HepG2 (cell line): ENCODE results near the gene IRGQ. TPM values are rescaled to one million over a fixed set of nuclear protein-coding genes. Genes with fewer than 3 reads are reported as not detected.

Experiments used
- ATAC-seq: fragments of 200-7000 bp; cut with Tn5 transposase; 3 replicates; pipeline ENCODE4 v1.9.1; 2020; ENCODE audit warnings: mild to moderate bottlenecking, moderate library complexity
- BruUV-seq: library from RNA; stranded (reverse); fragments of 400-500 nt; replicated peaks from 2 replicates; lab custom pipeline; 2021; lab: Mats Ljungman, UMichigan
- CTCF ChIA-PET: fragments of 300-600 bp; formaldehyde crosslinking; extraction: SDS; loops from one replicate; lab custom pipeline; 2021; ENCODE audit warnings: low total read pairs, inconsistent platforms, low intra/inter-chr PET ratio; lab: Yijun Ruan, JAX
- POLR2A ChIA-PET: fragments of 350-600 bp; sonication (Branson Sonifier 250); formaldehyde crosslinking; loops from one replicate; lab custom pipeline; 2020; ENCODE audit warnings: antibody characterized with exemption, inconsistent platforms; lab: Yijun Ruan, JAX
- DNase-seq: peaks from one replicate; pipeline ENCODE4 v3.0.0-alpha.2; 2015; ENCODE audit warnings: low spot score
- FAIRE-seq: peaks from 3 replicates; lab custom pipeline; 2011; peaks lifted over from hg19 to GRCh38; lab: Jason Lieb, UNC
- H2AFZ ChIP-seq: one replicate; pipeline ENCODE4 v1.6.1; 2011; ENCODE audit warnings: low read length, inconsistent platforms
- H3K27ac ChIP-seq: fragments of 300-600 bp; 3 replicates; pipeline ENCODE4 v1.8.0; 2011; ENCODE audit warnings: mixed run types, mild to moderate bottlenecking, mixed read lengths, low read length, inconsistent platforms; ENCODE audit not compliant: insufficient read depth; ENCODE audit errors: extremely low read length
- H3K27me3 ChIP-seq, 2 experiments: fragments of 200-600 bp in 1 of 2; 2 replicates in 1 of 2; 3 replicates in 1 of 2; pipeline versions ENCODE4 v1.6.0 to v1.8.0; 2011; ENCODE audit warnings: low read length in 2 of 2, mild to moderate bottlenecking in 2 of 2, moderate library complexity in 2 of 2, inconsistent platforms in 1 of 2; ENCODE audit not compliant: insufficient read depth in 2 of 2, control insufficient read depth in 1 of 2
- H3K36me3 ChIP-seq, 2 experiments: fragments of 200-600 bp in 1 of 2; replicated peaks in 1 of 2; 2 replicates in 1 of 2; 3 replicates in 1 of 2; pipeline versions ENCODE4 v1.5.1 to v1.8.0; 2011; ENCODE audit warnings: low read length in 2 of 2, inconsistent platforms in 1 of 2; ENCODE audit not compliant: insufficient read depth in 2 of 2, control insufficient read depth in 1 of 2
- H3K4me1 ChIP-seq: 2 replicates; pipeline ENCODE4 v1.5.1; 2012; ENCODE audit warnings: low read length, inconsistent platforms; ENCODE audit not compliant: insufficient read depth
- H3K4me2 ChIP-seq: 2 replicates; pipeline ENCODE4 v1.6.0; 2011; ENCODE audit warnings: low read depth, low read length, inconsistent platforms
- H3K4me3 ChIP-seq, 3 experiments: fragments of 200-600 bp in 1 of 3; sonication (generic), shearing (Covaris generic) in 1 of 3; replicated peaks in 1 of 3; 2 replicates each; pipeline ENCODE4 v1.5.1; 2011 to 2016; ENCODE audit warnings: low read length in 3 of 3, inconsistent platforms in 2 of 3, low read depth in 2 of 3, mild to moderate bottlenecking in 2 of 3, control low read depth in 1 of 3, mixed read lengths in 1 of 3; ENCODE audit not compliant: insufficient read depth in 1 of 3
- H3K79me2 ChIP-seq: one replicate; pipeline ENCODE4 v1.6.1; 2011; ENCODE audit warnings: low read length, inconsistent platforms; ENCODE audit not compliant: insufficient read depth
- H3K9ac ChIP-seq: 2 replicates; pipeline ENCODE4 v1.6.0; 2011; ENCODE audit warnings: mild to moderate bottlenecking, low read depth, low read length, inconsistent platforms; ENCODE audit not compliant: insufficient read depth
- H3K9me3 ChIP-seq: 2 replicates; pipeline ENCODE4 v1.5.1; 2012; ENCODE audit warnings: mild to moderate bottlenecking, low read length
- H4K20me1 ChIP-seq: 2 replicates; pipeline ENCODE4 v1.6.0; 2011; ENCODE audit warnings: inconsistent platforms, mild to moderate bottlenecking, low read length, moderate library complexity; ENCODE audit not compliant: insufficient read depth
- E2F2 ChIP-seq: sonication (generic); formaldehyde crosslinking; IDR thresholded peaks from 2 replicates; pipeline ENCODE4 v1.4.0; 2020; ENCODE audit warnings: missing genetic modification reagents, borderline replicate concordance
- ZNF318 ChIP-seq: sonication (generic); formaldehyde crosslinking; IDR thresholded peaks from 2 replicates; pipeline ENCODE4 v1.4.0; 2020; ENCODE audit warnings: mild to moderate bottlenecking, missing genetic modification reagents
- ZNF562 ChIP-seq: sonication (generic); formaldehyde crosslinking; IDR thresholded peaks from 2 replicates; pipeline ENCODE4 v1.8.0; 2022; ENCODE audit warnings: missing genetic modification reagents, borderline replicate concordance
- WGBS: methylation state at CpG from one replicate; pipeline ENCODE4 v1.1.6; 2017; ENCODE audit warnings: low lambda C conversion rate; 5-methylcytosine and 5-hydroxymethylcytosine counted together
- in situ Hi-C: cut with HindIII; loops from 2 replicates; pipeline ENCODE4 v1.10.0; 2017; ENCODE audit warnings: low pct_unique_long_range_greater_than_20kb; ENCODE audit not compliant: extremely low pct_ligation_motif_present
- intact Hi-C: fragments of 100-400 bp; cut with micrococcal nuclease; formaldehyde crosslinking; loops from one replicate; pipeline ENCODE4 v1.10.0; 2022; ENCODE audit not compliant: unreplicated experiment
- polyA plus RNA-seq, 8 experiments: library from polyadenylated mRNA; depleted of rRNA in 3 of 8; stranded (reverse) in 7 of 8; unstranded in 1 of 8; fragments of >200 nt; fragmentation: Illumina TruSeq in 4 of 8; extraction: Trizol in 4 of 8; gene quantifications; 2 replicates each; pipeline versions ENCODE4 v1.2.1 to v1.2.3, GENCODE V29; 2011 to 2016; ENCODE audit warnings: low read depth in 4 of 8, missing spikeins in 1 of 8, mixed read lengths in 1 of 8; ENCODE audit not compliant: insufficient read depth in 1 of 8
- total RNA-seq, 5 experiments: library from RNA; depleted of rRNA; stranded (reverse); fragments of >200 nt; fragmentation: Illumina TruSeq; extraction: Trizol; gene quantifications; 2 replicates each; pipeline ENCODE4 v1.2.3, GENCODE V29; 2016; ENCODE audit warnings: low read depth in 1 of 5

Gene IRGQ
- total and polyA plus RNA-seq, 2 of the 13 experiments (the other 11 are each of a cell fraction or from before 2014, with no cell fraction given): 11.6 to 12.4 TPM

- no peak for TF ChIP-seq ZNF318 (CRISPR knock-in tag)
These were observed 20.4 kb upstream of the IRGQ start (continued) for GRCh38 chr19:43616306-43616705.

- Histone ChIP-seq H2AFZ (no peak overlapping the region), H3K9me3 (no peaks in the 10 kb centered on the region), H3K9ac (no peak overlapping the region), H3K79me2 (peaks cover 3% of the 10 kb centered on the region), H3K36me3 (peaks cover 16 to 28% of the 10 kb centered on the region in 2 experiments; a peak in 4 of 5 replicates), H3K4me1 (no peaks in the 10 kb centered on the region), H3K4me2 (no peak overlapping the region), H3K27me3 (no peaks in the 10 kb centered on the region), H3K4me3 (no peak overlapping the region), H4K20me1 (no peaks in the 10 kb centered on the region), H3K27ac (no peak overlapping the region)
- in situ Hi-C loops (no loop called here), intact Hi-C loops (no loop called here)
- no peak for TF ChIP-seq ZNF562 (CRISPR knock-in tag)
- no peak for TF ChIP-seq E2F2 (CRISPR knock-in tag)
- FAIRE-seq (no peak), ATAC-seq (peak; percentile 36; the same call in 2 of the 3 replicates), DNase-seq (no peak)
- BruUV-seq: no TSS peak
- WGBS: 98% methylated on average over 8 of the region's 12 CpGs
- ChIA-PET POLR2A (no interaction called here), CTCF (no interaction called here)
These were observed 16.4 kb upstream of the IRGQ start for GRCh38 chr19:43612374-43612773.
